IMR-90 (cell line): Measurements from ENCODE around the gene CILP. TPM values are rescaled to one million over a fixed set of nuclear protein-coding genes. Genes with fewer than 3 reads are reported as not detected.

ENCODE experiments used
- ATAC-seq: fragments of 200-7000 bp; cut with Tn5 transposase; 2 replicates; pipeline ENCODE4 v1.9.1; 2020; ENCODE audit warnings: low read depth, mild to moderate bottlenecking, moderate library complexity
- BruUV-seq: library from RNA; stranded (reverse); fragments of 400-500 nt; replicated peaks from 2 replicates; lab custom pipeline; 2021; lab: Mats Ljungman, UMichigan
- CTCF ChIA-PET: fragments of 300-600 bp; formaldehyde crosslinking; extraction: SDS; loops from one replicate; lab custom pipeline; 2021; ENCODE audit warnings: antibody characterized with exemption; lab: Yijun Ruan, JAX
- POLR2A ChIA-PET: fragments of 300-600 bp; sonication (Branson Sonifier 250); formaldehyde crosslinking; loops from one replicate; lab custom pipeline; 2022; ENCODE audit warnings: antibody characterized with exemption; ENCODE audit not compliant: unreplicated experiment; lab: Charles Lee
- DNase-seq: peaks from one replicate; pipeline ENCODE4 v3.0.0; 2013
- H2AFZ ChIP-seq: replicated peaks from 2 replicates; pipeline ENCODE3; 2013; ENCODE audit warnings: low read length, mild to moderate bottlenecking; ENCODE audit not compliant: poor library complexity
- H2AK5ac ChIP-seq: 2 replicates; pipeline ENCODE4 v1.6.1; 2013; ENCODE audit warnings: low read depth, low read length, inconsistent platforms
- H2AK9ac ChIP-seq: replicated peaks from 2 replicates; pipeline ENCODE3; 2013; ENCODE audit warnings: mild to moderate bottlenecking, low read depth, low read length, moderate library complexity; ENCODE audit not compliant: poor library complexity
- H2BK120ac ChIP-seq: 2 replicates; pipeline ENCODE4 v1.6.1; 2013; ENCODE audit warnings: low read depth, low read length, inconsistent platforms
- H2BK15ac ChIP-seq: 3 replicates; pipeline ENCODE4 v1.6.1; 2013; ENCODE audit warnings: low read depth, low read length, inconsistent platforms
- H2BK20ac ChIP-seq: 2 replicates; pipeline ENCODE4 v1.6.1; 2013; ENCODE audit warnings: low read depth, mild to moderate bottlenecking, inconsistent platforms, low read length, moderate library complexity
- H2BK5ac ChIP-seq: 2 replicates; pipeline ENCODE4 v1.6.1; 2013; ENCODE audit warnings: mild to moderate bottlenecking, low read depth, low read length, inconsistent platforms; ENCODE audit not compliant: poor library complexity, severe bottlenecking
- H3K14ac ChIP-seq: replicated peaks from 2 replicates; pipeline ENCODE4 v1.6.1; 2013; ENCODE audit warnings: low read depth, low read length, inconsistent platforms
- H3K18ac ChIP-seq: 2 replicates; pipeline ENCODE4 v1.6.1; 2013; ENCODE audit warnings: low read depth, low read length, control low read depth
- H3K23ac ChIP-seq: 2 replicates; pipeline ENCODE4 v1.6.1; 2013; ENCODE audit warnings: low read depth, low read length, inconsistent platforms
- H3K27ac ChIP-seq: 2 replicates; pipeline ENCODE4 v1.5.1; 2013; ENCODE audit warnings: mild to moderate bottlenecking, control low read depth, low read length; ENCODE audit not compliant: insufficient read depth
- H3K27me3 ChIP-seq: 2 replicates; pipeline ENCODE4 v1.6.1; 2013; ENCODE audit warnings: low read length; ENCODE audit not compliant: control insufficient read depth, insufficient read depth
- H3K36me3 ChIP-seq: 2 replicates; pipeline ENCODE4 v1.6.1; 2013; ENCODE audit warnings: low read length, mixed read lengths; ENCODE audit not compliant: control insufficient read depth, insufficient read depth
- H3K4ac ChIP-seq: 2 replicates; pipeline ENCODE4 v1.6.1; 2013; ENCODE audit warnings: low read depth, low read length, inconsistent platforms
- H3K4me1 ChIP-seq: 2 replicates; pipeline ENCODE4 v1.6.1; 2013; ENCODE audit warnings: low read length, mixed read lengths; ENCODE audit not compliant: control insufficient read depth, insufficient read depth
- H3K4me2 ChIP-seq: 2 replicates; pipeline ENCODE4 v1.6.1; 2013; ENCODE audit warnings: low read depth, mild to moderate bottlenecking, control low read depth, low read length, moderate library complexity
- H3K4me3 ChIP-seq: 2 replicates; pipeline ENCODE4 v1.5.1; 2013; ENCODE audit warnings: low read depth, mild to moderate bottlenecking, control low read depth, low read length, moderate library complexity; ENCODE audit not compliant: insufficient read depth
- H3K56ac ChIP-seq: 2 replicates; pipeline ENCODE4 v1.6.1; 2013; ENCODE audit warnings: low read length, inconsistent platforms; ENCODE audit not compliant: insufficient read depth; ENCODE audit errors: extremely low read depth
- H3K79me1 ChIP-seq, 2 experiments: 2 replicates each; pipeline ENCODE4 v1.6.1; 2013; ENCODE audit warnings: low read length in 2 of 2, inconsistent platforms in 1 of 2, low read depth in 1 of 2
- H3K9ac ChIP-seq: 2 replicates; pipeline ENCODE4 v1.6.1; 2013; ENCODE audit warnings: low read depth, low read length, control low read depth
- H3K9me1 ChIP-seq: 2 replicates; pipeline ENCODE4 v1.6.1; 2013; ENCODE audit warnings: low read length, inconsistent platforms; ENCODE audit not compliant: insufficient read depth
- H3K9me3 ChIP-seq: 2 replicates; pipeline ENCODE4 v1.6.1; 2013; ENCODE audit warnings: low read length; ENCODE audit not compliant: control insufficient read depth, insufficient read depth
- H4K20me1 ChIP-seq: 2 replicates; pipeline ENCODE4 v1.6.1; 2013; ENCODE audit warnings: low read length, inconsistent platforms; ENCODE audit not compliant: insufficient read depth
- H4K5ac ChIP-seq: 2 replicates; pipeline ENCODE4 v1.6.1; 2013; ENCODE audit warnings: mild to moderate bottlenecking, low read depth, low read length, control low read depth
- H4K8ac ChIP-seq, 2 experiments: 2 replicates each; pipeline ENCODE4 v1.6.1; 2013; ENCODE audit warnings: low read depth in 2 of 2, low read length in 2 of 2, control low read depth in 1 of 2, inconsistent platforms in 1 of 2
- H4K91ac ChIP-seq: 2 replicates; pipeline ENCODE4 v1.6.1; 2013; ENCODE audit warnings: low read depth, low read length, inconsistent platforms; ENCODE audit not compliant: insufficient read depth
- BHLHE40 ChIP-seq: fragments of 150-350 bp; IDR thresholded peaks from 2 replicates; pipeline ENCODE4 v1.6.1; 2016; ENCODE audit warnings: mild to moderate bottlenecking, low read depth, low read length
- CEBPB ChIP-seq: IDR thresholded peaks from 2 replicates; pipeline ENCODE4 v1.6.1; 2012; ENCODE audit warnings: low read depth, low read length, improper control_type of control experiment
- CHD1 ChIP-seq: IDR thresholded peaks from 2 replicates; pipeline ENCODE4 v1.6.1; 2012; ENCODE audit warnings: low read depth, low read length, improper control_type of control experiment
- FOS ChIP-seq: fragments of 150-350 bp; IDR thresholded peaks from 2 replicates; pipeline ENCODE4 v1.6.1; 2016; ENCODE audit warnings: low read depth, low read length
- MAFK ChIP-seq: IDR thresholded peaks from 2 replicates; pipeline ENCODE4 v1.6.1; 2012; ENCODE audit warnings: low read depth, low read length, improper control_type of control experiment
- MAZ ChIP-seq: IDR thresholded peaks from 2 replicates; pipeline ENCODE4 v1.6.1; 2012; ENCODE audit warnings: low read depth, mild to moderate bottlenecking, low read length, improper control_type of control experiment, moderate library complexity, borderline replicate concordance
- MXI1 ChIP-seq: IDR thresholded peaks from 2 replicates; pipeline ENCODE4 v1.6.1; 2012; ENCODE audit warnings: low read depth, mild to moderate bottlenecking, low read length, moderate library complexity, borderline replicate concordance
- POLR2A ChIP-seq: IDR thresholded peaks from 2 replicates; pipeline ENCODE4 v1.6.1; 2012; ENCODE audit warnings: mild to moderate bottlenecking, low read depth, low read length
- RAD21 ChIP-seq: IDR thresholded peaks from 2 replicates; pipeline ENCODE4 v1.6.1; 2012; ENCODE audit warnings: low read length, improper control_type of control experiment
- RCOR1 ChIP-seq: IDR thresholded peaks from 2 replicates; pipeline ENCODE4 v1.6.1; 2012; ENCODE audit warnings: mild to moderate bottlenecking, low read length, improper control_type of control experiment; ENCODE audit not compliant: insufficient replicate concordance
- RFX5 ChIP-seq: IDR thresholded peaks from 2 replicates; pipeline ENCODE4 v1.8.0; 2012; ENCODE audit warnings: low read depth, mild to moderate bottlenecking, low read length, moderate library complexity
- SMC3 ChIP-seq: fragments of 150-350 bp; IDR thresholded peaks from 2 replicates; pipeline ENCODE4 v1.6.1; 2016; ENCODE audit warnings: low read depth, mild to moderate bottlenecking, antibody characterized with exemption, low read length, moderate library complexity
- USF2 ChIP-seq: fragments of 150-350 bp; IDR thresholded peaks from 2 replicates; pipeline ENCODE4 v1.6.1; 2017; ENCODE audit warnings: mild to moderate bottlenecking, antibody characterized with exemption, low read length, low read depth
- WGBS, 2 experiments: methylation state at CpG; one replicate each; pipeline versions ENCODE4 v1.1.5 to v1.1.7; 2013; ENCODE audit warnings: missing lambda C conversion rate in 2 of 2; ENCODE audit not compliant: insufficient read length in 1 of 2; ENCODE audit errors: extremely low coverage in 2 of 2; 5-methylcytosine and 5-hydroxymethylcytosine counted together
- dilution Hi-C: fragments of 300-500 bp; cut with HindIII; formaldehyde crosslinking; loops from one replicate; pipeline ENCODE4 v1.14.3; 2018; ENCODE audit warnings: low sequenced_read_pairs; ENCODE audit not compliant: unreplicated experiment
- in situ Hi-C: fragments of 300-500 bp; cut with MboI; formaldehyde crosslinking; loops from 3 replicates; pipeline ENCODE4 v1.14.3; 2019; ENCODE audit warnings: low sequenced_read_pairs, inconsistent platforms, mixed read lengths
- intact Hi-C: fragments of 100-400 bp; cut with micrococcal nuclease; formaldehyde crosslinking; loops from 2 replicates; pipeline ENCODE4 v1.10.0; 2022
- polyA plus RNA-seq, 3 experiments: library from polyadenylated mRNA; depleted of rRNA; stranded (reverse); fragments of >200 nt; gene quantifications; 2 replicates each; pipeline ENCODE4 v1.2.3, GENCODE V29; 2012; ENCODE audit warnings: low replicate concordance in 1 of 3
- total RNA-seq: library from RNA; depleted of rRNA; stranded (reverse); fragments of >200 nt; gene quantifications from 2 replicates; pipeline ENCODE4 v1.2.3, GENCODE V29; 2012
- TF ChIP-seq, protein P1 (sequence below): fragments of 150-350 bp; IDR thresholded peaks from 2 replicates; pipeline ENCODE4 v1.6.1; 2016; ENCODE audit warnings: low read depth, mild to moderate bottlenecking, low read length, moderate library complexity, borderline replicate concordance

Gene CILP
- total and polyA plus RNA-seq, 2 of the 4 experiments (the other 2 are of a cell fraction) = under 0.01 to 0.02 TPM

- CTCF ChIA-PET = no interaction called here
- BruUV-seq = no TSS peak
- TF ChIP-seq BHLHE40 (no peak), POLR2A (no peak), FOS (no peak), CEBPB (no peak), SMC3 (no peak), RCOR1 (no peak), RAD21 (no peak), RFX5 (no peak), USF2 (no peak), MAFK (no peak), CHD1 (no peak), MAZ (no peak), MXI1 (no peak)
- TF ChIP-seq, protein P1, sequence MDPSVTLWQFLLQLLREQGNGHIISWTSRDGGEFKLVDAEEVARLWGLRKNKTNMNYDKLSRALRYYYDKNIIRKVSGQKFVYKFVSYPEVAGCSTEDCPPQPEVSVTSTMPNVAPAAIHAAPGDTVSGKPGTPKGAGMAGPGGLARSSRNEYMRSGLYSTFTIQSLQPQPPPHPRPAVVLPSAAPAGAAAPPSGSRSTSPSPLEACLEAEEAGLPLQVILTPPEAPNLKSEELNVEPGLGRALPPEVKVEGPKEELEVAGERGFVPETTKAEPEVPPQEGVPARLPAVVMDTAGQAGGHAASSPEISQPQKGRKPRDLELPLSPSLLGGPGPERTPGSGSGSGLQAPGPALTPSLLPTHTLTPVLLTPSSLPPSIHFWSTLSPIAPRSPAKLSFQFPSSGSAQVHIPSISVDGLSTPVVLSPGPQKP = no peak
Observed at GRCh38 chr15:65209701-65210643, 1.3 kb downstream of the CILP start.

More at GRCh38 chr15:65209701-65210643, 1.3 kb downstream of the CILP start:
- H3K79me1 ChIP-seq = no peaks in the 10 kb centered on the region
- no peak overlapping the region for H3K56ac ChIP-seq
- no peak overlapping the region for H2AK5ac ChIP-seq
- intact Hi-C loops = no loop called here
- POLR2A ChIA-PET = no interaction called here
- H3K36me3 ChIP-seq = no peaks in the 10 kb centered on the region
- no peak overlapping the region for H3K4ac ChIP-seq
- H2BK20ac ChIP-seq = no peak overlapping the region
- DNase-seq = no peak
- H3K9me3 ChIP-seq = no peaks in the 10 kb centered on the region
- H3K9me1 ChIP-seq = peaks cover 3% of the 10 kb centered on the region; the same call in 1 of the 2 replicates
- dilution Hi-C loops = no loop called here
- H3K27me3 ChIP-seq = peaks cover 26% of the 10 kb centered on the region
- 83% methylated on average over 3 of the region's 17 CpGs; no CpG with 5 or more reads in 1 of the 2 experiments for WGBS, 2 experiments
- no peak overlapping the region for H3K4me2 ChIP-seq
- H2BK15ac ChIP-seq = no peak overlapping the region
- no peak overlapping the region for H2BK120ac ChIP-seq
- H4K20me1 ChIP-seq = no peaks in the 10 kb centered on the region
- no peak overlapping the region for H3K14ac ChIP-seq
- H3K27ac ChIP-seq = no peak overlapping the region
- peaks cover 12% of the 10 kb centered on the region; the same call in 1 of the 2 replicates for H3K4me1 ChIP-seq
- no peak overlapping the region for H4K91ac ChIP-seq
- H2AFZ ChIP-seq = no peak overlapping the region
- H2BK5ac ChIP-seq = no peak overlapping the region
- no peak overlapping the region for H4K5ac ChIP-seq
- no peak overlapping the region for H3K18ac ChIP-seq
- no peak for ATAC-seq
- no peak overlapping the region for H3K9ac ChIP-seq
- H3K23ac ChIP-seq = no peak overlapping the region
- in situ Hi-C loops = no loop called here
- no peak overlapping the region for H2AK9ac ChIP-seq
- no peak overlapping the region for H4K8ac ChIP-seq
- H3K4me3 ChIP-seq = no peak overlapping the region
